ENCODE data around the gene BRCA1.

The BRCA1 gene

GRCh38 chr17:43043307-43043706 is 81.9 kb downstream of the BRCA1 start:
- TF ChIP-seq CTCF (IDR thresholded peaks at IDR 0.05; ENCODE audit: borderline replicate concordance, insufficient read depth, low read depth, low read length), result no peak
- H3K4me3 ChIP-seq (ENCODE audit: low read depth, low read length), result no peak overlapping the region

DNA sequence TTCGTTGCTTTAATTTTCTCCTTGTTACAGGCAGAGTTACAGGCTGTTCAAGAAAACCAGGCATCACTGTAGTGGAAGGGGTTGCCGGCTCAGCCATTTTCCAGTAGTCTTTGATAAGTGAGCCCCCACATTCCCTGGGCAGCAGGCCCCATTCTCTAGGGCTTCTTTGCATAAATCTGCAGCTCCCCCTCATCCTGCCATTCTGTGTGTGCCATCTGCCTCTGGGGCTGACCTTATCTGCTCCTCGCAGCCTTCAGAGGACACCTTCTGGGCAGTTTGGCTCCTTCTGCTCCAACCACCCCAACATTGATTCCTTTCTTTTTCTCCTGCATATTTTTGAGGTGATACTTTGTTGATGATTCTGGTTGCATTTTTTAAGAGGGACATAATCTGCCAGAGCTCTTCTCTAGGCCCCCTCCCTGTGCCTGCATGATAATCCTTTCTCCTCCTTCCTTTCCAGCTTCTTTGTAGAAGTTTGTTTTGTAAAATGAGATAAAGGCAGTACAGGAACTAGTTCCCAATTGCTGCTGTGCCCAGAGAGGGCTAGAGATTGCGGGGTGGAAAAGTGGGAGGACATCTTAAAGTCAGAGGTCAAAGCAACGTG is 83.0 kb downstream of the BRCA1 start:
- no peak for TF ChIP-seq CTCF (IDR thresholded peaks at IDR 0.05; ENCODE audit: borderline replicate concordance, insufficient read depth, low read depth, low read length)
- H3K4me3 ChIP-seq (ENCODE audit: low read depth, low read length), result no peak overlapping the region

- no peak overlapping the region for H3K4me3 ChIP-seq (ENCODE audit: low read depth, low read length)
- no peak for TF ChIP-seq CTCF (IDR thresholded peaks at IDR 0.05; ENCODE audit: borderline replicate concordance, insufficient read depth, low read depth, low read length)
Measured at GRCh38 chr17:43040655-43041054, 84.5 kb downstream of the BRCA1 start.

- TF ChIP-seq CTCF (IDR thresholded peaks at IDR 0.05; ENCODE audit: borderline replicate concordance, insufficient read depth, low read depth, low read length), result no peak
Measured at GRCh38 chr17:43039646-43040045, 85.5 kb downstream of the BRCA1 start.

DNA sequence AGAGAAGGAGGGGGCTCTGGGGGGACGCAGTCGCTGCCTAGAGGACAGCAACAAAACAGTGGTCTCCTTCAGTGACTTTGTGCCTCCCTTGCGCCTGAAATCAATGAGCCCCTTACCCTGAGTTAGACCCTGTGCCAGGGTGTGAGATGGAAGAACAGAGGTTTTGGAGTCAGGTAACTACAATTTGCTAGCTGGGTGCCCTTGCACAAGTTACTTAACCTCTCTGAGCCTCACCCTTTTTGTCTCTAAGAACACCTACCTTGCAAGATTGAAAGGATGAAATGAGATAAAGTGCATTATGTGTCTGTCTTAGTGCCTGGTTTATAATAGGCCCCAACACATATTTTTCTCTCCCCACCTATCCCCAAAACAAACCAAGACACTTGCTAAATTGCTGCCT is 90.3 kb downstream of the BRCA1 start:
- no peak for TF ChIP-seq CTCF (IDR thresholded peaks at IDR 0.05; ENCODE audit: borderline replicate concordance, insufficient read depth, low read depth, low read length)
- no peak overlapping the region for H3K4me3 ChIP-seq (ENCODE audit: low read depth, low read length)

More at GRCh38 chr17:43039646-43040045, 85.5 kb downstream of the BRCA1 start:
- H3K4me3 ChIP-seq (ENCODE audit: low read depth, low read length), result no peak overlapping the region

DNA sequence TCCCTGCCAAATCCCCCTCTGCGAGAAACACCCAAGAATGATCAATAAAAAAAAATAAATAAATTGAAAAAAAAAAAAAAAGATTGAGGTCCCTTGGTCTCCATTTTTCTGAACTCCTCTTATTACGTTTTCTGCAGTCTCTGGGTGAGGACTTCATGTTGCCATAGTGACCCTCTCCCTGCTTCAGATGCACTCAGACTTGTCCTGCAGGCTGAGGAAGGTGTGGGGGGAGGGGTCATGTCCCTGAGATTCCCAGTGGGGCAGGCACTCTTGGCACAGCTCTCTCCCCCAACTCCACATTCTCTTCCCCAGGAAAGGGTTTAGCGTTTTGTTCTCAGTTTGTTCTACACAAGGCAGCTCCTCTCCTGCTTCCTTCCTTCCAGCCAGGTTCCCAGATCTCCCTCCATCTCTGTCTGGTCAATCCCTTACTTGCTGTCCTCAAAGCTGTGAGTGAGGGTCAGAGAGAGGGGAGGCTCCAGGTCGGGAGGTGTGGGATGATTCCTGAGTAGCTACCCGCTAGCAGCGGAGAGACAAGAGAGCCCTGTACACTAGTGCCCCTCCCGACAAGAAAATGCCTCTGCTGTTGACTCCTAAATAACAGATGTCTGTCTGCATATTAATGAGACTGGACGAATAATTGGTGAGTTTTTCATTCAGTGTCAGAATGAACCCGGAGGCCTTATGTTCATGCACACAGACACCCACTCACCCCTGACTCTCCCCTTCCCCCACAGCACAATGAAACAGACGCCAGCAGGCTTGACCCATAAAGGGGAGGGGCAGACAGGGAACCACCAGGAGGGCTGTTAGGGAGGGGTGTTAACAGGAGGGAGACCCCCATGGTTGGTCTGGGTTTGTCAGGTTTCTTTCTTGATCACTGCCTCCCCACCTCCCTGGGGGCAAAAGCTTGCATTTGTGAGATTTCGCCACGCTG is 90.9 kb downstream of the BRCA1 start:
- no peak for TF ChIP-seq CTCF (IDR thresholded peaks at IDR 0.05; ENCODE audit: borderline replicate concordance, insufficient read depth, low read depth, low read length)
- H3K4me3 ChIP-seq (ENCODE audit: low read depth, low read length), result no peak overlapping the region

DNA sequence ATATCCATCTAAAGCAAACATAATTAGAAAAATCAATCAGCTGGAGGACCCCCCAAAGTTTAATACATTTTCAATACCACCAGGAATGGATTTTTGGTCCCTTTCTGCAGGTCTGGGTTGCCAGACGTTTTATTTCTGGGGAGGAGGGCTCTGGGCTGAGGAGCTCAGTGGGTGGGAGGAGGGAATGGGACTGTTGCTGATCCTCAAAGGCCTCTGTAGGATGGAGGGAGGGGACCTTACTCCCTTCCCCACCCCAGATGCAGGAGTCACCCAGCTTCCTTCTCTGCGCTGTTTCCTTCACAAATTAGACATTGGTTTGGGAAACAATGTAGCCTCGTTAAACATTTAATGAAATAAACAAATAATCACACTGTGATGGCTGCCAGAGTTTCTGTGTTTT is 93.5 kb downstream of the BRCA1 start:
- no peak for TF ChIP-seq CTCF (IDR thresholded peaks at IDR 0.05; ENCODE audit: borderline replicate concordance, insufficient read depth, low read depth, low read length)
- H3K4me3 ChIP-seq (ENCODE audit: low read depth, low read length), result no peak overlapping the region

Data from GM12875 (cell line).